ENCODE results near the gene PRRC2B. TPM values are rescaled to one million over a fixed set of nuclear protein-coding genes. Genes with fewer than 3 reads are reported as not detected.

Gene PRRC2B
- total RNA-seq, 2 experiments from 2014 or later: 215 to 216 TPM

DNA sequence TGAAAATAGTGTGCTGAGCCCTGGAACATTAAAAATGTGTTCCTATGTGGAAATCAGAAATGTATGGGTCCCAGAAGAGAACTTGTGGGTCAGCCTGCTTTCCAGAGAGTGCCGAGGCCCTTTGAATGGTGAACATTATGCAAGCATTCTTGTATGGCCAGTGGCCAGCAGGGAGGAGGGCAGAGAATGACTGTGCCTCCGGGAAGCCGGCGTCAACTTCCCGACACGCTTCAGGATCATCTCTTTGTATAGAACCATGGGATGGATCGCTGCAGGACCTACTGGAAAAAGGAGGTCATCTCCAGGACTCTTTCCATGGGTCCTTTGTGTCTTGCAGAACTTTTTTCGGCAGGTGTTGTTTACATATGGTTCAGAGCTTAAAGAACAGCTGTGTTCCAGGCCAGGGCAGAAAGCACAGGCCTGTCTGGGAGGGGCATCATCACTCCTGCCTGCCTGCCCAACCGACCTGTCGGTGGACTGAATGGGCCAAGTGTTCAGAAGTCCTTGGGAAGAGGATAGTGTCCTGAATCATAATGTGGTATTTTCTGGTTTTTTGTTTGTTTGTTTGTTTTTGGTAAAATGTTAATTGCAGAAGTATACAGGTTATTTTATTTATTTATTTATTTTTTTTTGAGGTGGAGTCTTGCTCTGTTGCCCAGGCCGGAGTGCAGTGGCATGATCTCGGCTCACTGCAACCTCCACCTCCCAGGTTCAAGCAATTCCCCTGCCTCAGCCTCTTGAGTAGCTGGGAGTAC lies 9.0 kb downstream of the PRRC2B start:
- DNase-seq: no peak
- no peak for ATAC-seq
- Mint-ChIP-seq H3K27me3 (ENCODE audit: low read depth) (no peaks in the 10 kb centered on the region), H3K9me3 (ENCODE audit: insufficient read depth) (no peaks in the 10 kb centered on the region), H3K4me3 (peak overlapping the region; percentile 10), H3K4me1 (ENCODE audit: low read depth) (peaks cover 91% of the 10 kb centered on the region), H3K36me3 (ENCODE audit: low read depth) (peaks cover 41% of the 10 kb centered on the region), H3K27ac (no peak overlapping the region)
- CTCF ChIA-PET: interaction anchor here (1.2 kb wide), 1 partner anchor 53 kb away, joined by 5 read pairs; no protein-coding TSS in a partner anchor
- POLR2A ChIA-PET: no interaction called here

- ChIA-PET CTCF (interaction anchor here (3.3 kb wide), 1 partner anchor 30 kb away, joined by 14 read pairs; no protein-coding TSS in a partner anchor), POLR2A (no interaction called here)
- Mint-ChIP-seq H3K36me3 (ENCODE audit: low read depth) (peaks cover 41% of the 10 kb centered on the region), H3K27ac (no peak overlapping the region), H3K4me3 (no peak overlapping the region), H3K9me3 (ENCODE audit: insufficient read depth) (no peaks in the 10 kb centered on the region), H3K27me3 (ENCODE audit: low read depth) (no peaks in the 10 kb centered on the region), H3K4me1 (ENCODE audit: low read depth) (peaks cover 91% of the 10 kb centered on the region)
- ATAC-seq: no peak
- DNase-seq: no peak
Measured at GRCh38 chr9:131403493-131403773, 9.5 kb downstream of the PRRC2B start.

GRCh38 chr9:131404581-131404980 lies 10.7 kb downstream of the PRRC2B start:
- POLR2A ChIA-PET: interaction anchor here (1.2 to 2.8 kb wide), 2 partner anchors 14 to 279 kb away, joined by 3 to 20 read pairs; partner anchors contain the start of gene NUP214
- peak overlapping the region; percentile 76 for H3K27ac Mint-ChIP-seq
- H3K4me1 Mint-ChIP-seq (ENCODE audit: low read depth): peaks cover 90% of the 10 kb centered on the region
- no peak for DNase-seq
- no peak for ATAC-seq
- peaks cover 42% of the 10 kb centered on the region for H3K36me3 Mint-ChIP-seq (ENCODE audit: low read depth)
- H3K9me3 Mint-ChIP-seq (ENCODE audit: insufficient read depth): no peaks in the 10 kb centered on the region
- H3K4me3 Mint-ChIP-seq: peak overlapping the region; percentile 76
- CTCF ChIA-PET: interaction anchor here (0.9 to 4.5 kb wide), 13 partner anchors 8 to 336 kb away, joined by 3 to 30 read pairs (median 5); no protein-coding TSS in a partner anchor
- no peaks in the 10 kb centered on the region for H3K27me3 Mint-ChIP-seq (ENCODE audit: low read depth)

- Mint-ChIP-seq H3K36me3 (ENCODE audit: low read depth) (peaks cover 43% of the 10 kb centered on the region), H3K4me3 (peak overlapping the region; percentile 76), H3K9me3 (ENCODE audit: insufficient read depth) (no peaks in the 10 kb centered on the region), H3K27ac (peak overlapping the region; percentile 76), H3K4me1 (ENCODE audit: low read depth) (peaks cover 90% of the 10 kb centered on the region), H3K27me3 (ENCODE audit: low read depth) (no peaks in the 10 kb centered on the region)
- no peak for ATAC-seq
- CTCF ChIA-PET: interaction anchor here (0.9 to 4.5 kb wide), 15 partner anchors 8 to 335 kb away, joined by 3 to 30 read pairs (median 4); no protein-coding TSS in a partner anchor
- peak; percentile 45 for DNase-seq
- POLR2A ChIA-PET: interaction anchor here (1.2 to 3.4 kb wide), 5 partner anchors 7 to 280 kb away, joined by 3 to 21 read pairs (median 9); partner anchors contain the start of gene NUP214
Measured at GRCh38 chr9:131404987-131405386, 11.1 kb downstream of the PRRC2B start.

DNA sequence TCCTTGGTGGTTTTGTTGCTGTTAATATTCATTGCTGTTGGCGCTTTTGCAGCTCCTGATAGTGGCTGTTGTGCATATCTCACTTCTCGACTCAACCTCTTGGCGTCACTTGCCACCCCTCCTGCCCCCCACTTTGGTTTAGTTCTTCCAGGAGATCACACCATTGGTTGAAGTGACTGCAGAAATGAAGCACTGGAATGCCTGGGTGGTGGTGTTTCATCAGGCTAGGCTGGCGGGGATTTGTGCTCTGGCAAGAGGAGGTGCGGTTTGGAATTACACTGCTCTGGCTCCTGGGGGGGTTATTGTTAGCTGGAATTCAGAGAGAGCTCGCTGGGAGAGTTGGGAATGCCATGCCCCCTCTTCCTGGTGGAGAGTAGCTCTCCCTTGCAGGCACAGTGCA lies 11.5 kb downstream of the PRRC2B start:
- ATAC-seq (no peak), DNase-seq (no peak)
- ChIA-PET CTCF (interaction anchor here (0.8 to 4.5 kb wide), 15 partner anchors 9 to 335 kb away, joined by 3 to 30 read pairs (median 4); no protein-coding TSS in a partner anchor), POLR2A (interaction anchor here (1.2 to 3.4 kb wide), 5 partner anchors 8 to 280 kb away, joined by 3 to 21 read pairs (median 9); partner anchors contain the start of gene NUP214)
- peaks cover 45% of the 10 kb centered on the region for H3K36me3 Mint-ChIP-seq (ENCODE audit: low read depth)
- no peaks in the 10 kb centered on the region for H3K9me3 Mint-ChIP-seq (ENCODE audit: insufficient read depth)
- peak overlapping the region; percentile 76 for H3K27ac Mint-ChIP-seq
- peaks cover 90% of the 10 kb centered on the region for H3K4me1 Mint-ChIP-seq (ENCODE audit: low read depth)
- H3K27me3 Mint-ChIP-seq (ENCODE audit: low read depth): no peaks in the 10 kb centered on the region
- peak overlapping the region; percentile 76 for H3K4me3 Mint-ChIP-seq

GRCh38 chr9:131405858-131406537 lies 12.1 kb downstream of the PRRC2B start:
- Mint-ChIP-seq H3K4me1 (ENCODE audit: low read depth) (peaks cover 90% of the 10 kb centered on the region), H3K9me3 (ENCODE audit: insufficient read depth) (no peaks in the 10 kb centered on the region), H3K36me3 (ENCODE audit: low read depth) (peaks cover 44% of the 10 kb centered on the region), H3K4me3 (peak overlapping the region; percentile 76), H3K27ac (peak overlapping the region; percentile 76), H3K27me3 (ENCODE audit: low read depth) (no peaks in the 10 kb centered on the region)
- ChIA-PET POLR2A (interaction anchor here (1.2 to 3.4 kb wide), 5 partner anchors 8 to 281 kb away, joined by 3 to 21 read pairs (median 9); partner anchors contain the start of gene NUP214), CTCF (interaction anchor here (0.8 to 4.5 kb wide), 14 partner anchors 9 to 334 kb away, joined by 3 to 33 read pairs (median 5); no protein-coding TSS in a partner anchor)
- ATAC-seq: no peak
- DNase-seq: peak; percentile 36

GRCh38 chr9:131406563-131407436 lies 12.9 kb downstream of the PRRC2B start:
- H3K27me3 Mint-ChIP-seq (ENCODE audit: low read depth): no peaks in the 10 kb centered on the region

DNA sequence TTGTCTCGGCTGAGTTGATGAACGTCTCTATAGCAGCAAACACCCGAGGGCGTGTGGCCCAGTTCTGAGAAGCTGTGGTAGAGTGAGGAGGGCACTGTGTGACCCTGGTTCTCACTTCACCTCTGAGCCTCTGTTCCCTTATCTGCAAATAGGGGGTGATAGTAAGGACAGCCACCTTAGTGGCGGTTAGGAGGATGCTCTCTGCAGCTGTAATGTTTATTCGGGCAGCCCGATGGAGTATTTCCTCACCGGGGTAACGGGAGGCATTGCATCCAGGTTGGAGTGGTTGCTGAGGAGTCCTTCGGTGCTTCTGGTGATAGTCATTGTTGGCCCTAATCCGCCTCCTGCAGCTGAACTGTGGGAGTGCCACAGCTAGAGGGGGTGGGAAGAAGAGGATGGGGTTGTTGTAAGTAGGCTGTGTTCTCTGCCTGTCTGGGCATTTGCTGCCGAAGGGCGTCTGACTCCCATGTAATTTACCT lies 13.9 kb downstream of the PRRC2B start:
- ChIA-PET POLR2A (interaction anchor here (1.0 to 3.4 kb wide), 4 partner anchors 10 to 58 kb away, joined by 4 to 21 read pairs (median 15); no protein-coding TSS in a partner anchor), CTCF (interaction anchor here (1.0 to 4.5 kb wide), 12 partner anchors 10 to 225 kb away, joined by 3 to 33 read pairs (median 5); no protein-coding TSS in a partner anchor)
- ATAC-seq: peak; percentile 74
- Mint-ChIP-seq H3K27me3 (ENCODE audit: low read depth) (no peaks in the 10 kb centered on the region), H3K4me1 (ENCODE audit: low read depth) (peaks cover 85% of the 10 kb centered on the region), H3K36me3 (ENCODE audit: low read depth) (peaks cover 42% of the 10 kb centered on the region), H3K9me3 (ENCODE audit: insufficient read depth) (no peaks in the 10 kb centered on the region), H3K27ac (peak overlapping the region; percentile 76), H3K4me3 (peak overlapping the region; percentile 76)
- peak; percentile 69 for DNase-seq

More at GRCh38 chr9:131406563-131407436, 12.9 kb downstream of the PRRC2B start:
- Mint-ChIP-seq H3K4me1 (ENCODE audit: low read depth) (peaks cover 88% of the 10 kb centered on the region), H3K27ac (peak overlapping the region; percentile 76), H3K9me3 (ENCODE audit: insufficient read depth) (no peaks in the 10 kb centered on the region), H3K4me3 (peak overlapping the region; percentile 76), H3K36me3 (ENCODE audit: low read depth) (peaks cover 44% of the 10 kb centered on the region)
- POLR2A ChIA-PET: interaction anchor here (1.6 to 3.4 kb wide), 4 partner anchors 9 to 34 kb away, joined by 9 to 21 read pairs (median 15); no protein-coding TSS in a partner anchor
- ATAC-seq (peak; percentile 38), DNase-seq (peak; percentile 40)
- CTCF ChIA-PET: interaction anchor here (0.8 to 4.5 kb wide), 15 partner anchors 9 to 225 kb away, joined by 3 to 33 read pairs (median 5); no protein-coding TSS in a partner anchor

DNA sequence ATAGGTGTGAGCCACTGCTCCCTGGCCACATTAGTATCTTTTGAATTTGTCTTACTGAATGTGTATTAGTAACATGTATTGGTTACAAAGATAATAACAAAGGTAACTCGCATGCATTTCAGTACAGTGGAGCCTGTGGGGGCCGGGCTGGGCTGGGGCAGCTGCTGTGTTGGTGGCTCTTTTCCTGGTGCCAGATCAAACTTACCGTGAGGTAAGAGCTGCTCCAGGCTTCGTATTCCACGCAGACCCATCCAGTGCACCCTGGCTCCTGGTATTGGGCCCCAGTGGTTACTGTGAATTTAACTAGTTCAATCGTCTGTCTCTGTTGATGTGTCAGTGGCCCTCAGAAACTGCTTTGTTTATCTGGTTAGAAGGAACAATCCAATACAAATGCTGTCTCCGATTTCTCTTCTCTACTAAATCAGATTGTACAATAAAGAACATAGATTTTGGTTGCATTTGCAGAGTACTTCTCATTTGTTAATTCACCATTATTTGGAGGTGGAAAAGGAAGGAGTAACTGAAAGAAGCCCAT lies 15.6 kb downstream of the PRRC2B start:
- ATAC-seq (no peak), DNase-seq (no peak)
- peaks cover 86% of the 10 kb centered on the region for H3K4me1 Mint-ChIP-seq (ENCODE audit: low read depth)
- peak overlapping the region; percentile 75 for H3K27ac Mint-ChIP-seq
- no peaks in the 10 kb centered on the region for H3K27me3 Mint-ChIP-seq (ENCODE audit: low read depth)
- H3K36me3 Mint-ChIP-seq (ENCODE audit: low read depth): peaks cover 46% of the 10 kb centered on the region
- peak overlapping the region; percentile 61 for H3K4me3 Mint-ChIP-seq
- ChIA-PET CTCF (interaction anchor here (1.2 to 2.2 kb wide), 3 partner anchors 11 to 70 kb away, joined by 3 to 8 read pairs (median 5); no protein-coding TSS in a partner anchor), POLR2A (no interaction called here)
- H3K9me3 Mint-ChIP-seq (ENCODE audit: insufficient read depth): no peaks in the 10 kb centered on the region

DNA sequence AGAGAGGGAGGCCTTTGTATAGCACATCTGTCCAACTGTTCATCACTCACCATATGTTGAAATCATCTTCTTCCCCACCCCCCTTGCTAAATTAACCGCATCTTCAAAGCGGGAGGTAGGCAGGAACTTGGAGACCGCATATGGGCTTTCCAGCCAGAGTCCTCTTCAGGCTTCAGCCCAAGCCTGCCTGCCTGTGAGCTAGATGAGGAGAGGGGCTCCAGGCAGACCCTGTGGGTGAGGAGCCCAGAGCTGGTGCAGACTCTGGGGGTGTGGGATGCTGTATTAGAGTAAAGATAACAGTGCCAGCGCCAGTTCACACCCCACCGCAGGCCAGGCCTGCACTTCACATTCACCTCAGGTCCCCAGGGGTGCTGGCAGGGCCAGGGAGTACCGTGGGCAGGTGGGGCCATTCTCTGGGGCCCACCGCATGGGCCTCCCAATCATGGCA lies 16.2 kb downstream of the PRRC2B start:
- peak overlapping the region; percentile 61 for H3K4me3 Mint-ChIP-seq
- ATAC-seq: peak; percentile 41
- H3K27me3 Mint-ChIP-seq (ENCODE audit: low read depth): no peaks in the 10 kb centered on the region
- peak; percentile 69 for DNase-seq
- POLR2A ChIA-PET: interaction anchor here (0.6 kb wide), 1 partner anchor 15 kb away, joined by 3 read pairs; no protein-coding TSS in a partner anchor
- CTCF ChIA-PET: interaction anchor here (1.2 to 2.2 kb wide), 5 partner anchors 10 to 70 kb away, joined by 3 to 8 read pairs (median 3); no protein-coding TSS in a partner anchor
- peaks cover 45% of the 10 kb centered on the region for H3K36me3 Mint-ChIP-seq (ENCODE audit: low read depth)
- peaks cover 85% of the 10 kb centered on the region for H3K4me1 Mint-ChIP-seq (ENCODE audit: low read depth)
- peak overlapping the region; percentile 75 for H3K27ac Mint-ChIP-seq
- H3K9me3 Mint-ChIP-seq (ENCODE audit: insufficient read depth): no peaks in the 10 kb centered on the region

Data from activated CD8-positive, alpha-beta T cell treated with anti-CD3 and anti-CD28 coated beads, Interleukin-2, amount 10 ng/mL, durations not matched to agents 7 days and 5 days (primary cell).